Omental fat pad (tissue), 4 donors: ENCODE measurements around the gene WRAP73. TPM values are rescaled to one million over a fixed set of nuclear protein-coding genes. Genes with fewer than 3 reads are reported as not detected.

Experiments used
- ATAC-seq: fragments of 150-250 bp; one replicate; pipeline ENCODE4 v1.9.1; 2016; ENCODE audit warnings: mild to moderate bottlenecking, moderate library complexity; ENCODE audit not compliant: low FRiP score
- DNase-seq: peaks from one replicate; pipeline ENCODE4 v3.0.0-alpha.2; 2019; ENCODE audit warnings: low spot score
- CTCF ChIP-seq, 3 donors: fragments of 450-650 bp; IDR thresholded peaks; one replicate each; pipeline ENCODE4 v1.5.1; 2016 to 2017; ENCODE audit warnings: antibody characterized with exemption in 3 of 3, mild to moderate bottlenecking in 3 of 3, moderate library complexity in 2 of 3
- total RNA-seq, 4 donors: library from RNA; depleted of rRNA; stranded (reverse); fragments of >200 nt; gene quantifications; one replicate each; pipeline ENCODE4 v1.1.0, GENCODE V29; 2016

WRAP73 gene
- total RNA-seq, 4 donors from 2014 or later, result 10.4 to 31.2 (median 15.5) TPM

GRCh38 chr1:3695326-3696217 is 45.7 kb upstream of the WRAP73 start:
- DNase-seq (no peak), ATAC-seq (peak; percentile 35)
- TF ChIP-seq CTCF (IDR thresholded peaks at IDR 0.05), result no peak

- DNase-seq, result no peak
- TF ChIP-seq CTCF (IDR thresholded peaks at IDR 0.05), result no peak
- no peak for ATAC-seq
These were observed 43.4 kb upstream of the WRAP73 start for GRCh38 chr1:3693321-3693720.

- no peak for DNase-seq
- ATAC-seq, result no peak
- TF ChIP-seq CTCF (IDR thresholded peaks at IDR 0.05), result no peak
These were observed 42.7 kb upstream of the WRAP73 start for GRCh38 chr1:3692598-3692997.

GRCh38 chr1:3691421-3692204 is 41.7 kb upstream of the WRAP73 start:
- ATAC-seq (no peak), DNase-seq (no peak)
- TF ChIP-seq CTCF (IDR thresholded peaks at IDR 0.05), result no peak

GRCh38 chr1:3690282-3691065 is 40.6 kb upstream of the WRAP73 start:
- ATAC-seq (no peak), DNase-seq (no peak)
- TF ChIP-seq CTCF (IDR thresholded peaks at IDR 0.05), result no peak

GRCh38 chr1:3689138-3689750 is 39.3 kb upstream of the WRAP73 start:
- no peak for ATAC-seq
- no peak for TF ChIP-seq CTCF (IDR thresholded peaks at IDR 0.05)
- no peak for DNase-seq
